Subcutaneous abdominal adipose tissue (tissue), 5 donors: Measurements from ENCODE around the gene EFCAB6.

Experiments used
- H3K27ac ChIP-seq: one replicate; pipeline ENCODE4 v1.7.0; 2013; ENCODE audit warnings: low read depth, mild to moderate bottlenecking, inconsistent platforms, low read length, moderate library complexity
- H3K27me3 ChIP-seq, 5 donors: one replicate each; pipeline ENCODE4 v1.7.0; 2013; ENCODE audit warnings: low read length in 5 of 5, inconsistent platforms in 1 of 5; ENCODE audit not compliant: control insufficient read depth in 5 of 5, insufficient read depth in 4 of 5
- H3K36me3 ChIP-seq, 5 donors: one replicate each; pipeline ENCODE4 v1.7.0; 2013; ENCODE audit warnings: low read length in 5 of 5; ENCODE audit not compliant: control insufficient read depth in 5 of 5, insufficient read depth in 5 of 5
- H3K4me1 ChIP-seq, 5 donors: one replicate each; pipeline ENCODE4 v1.7.0; 2013; ENCODE audit warnings: low read length in 5 of 5, mild to moderate bottlenecking in 3 of 5, moderate library complexity in 1 of 5; ENCODE audit not compliant: control insufficient read depth in 5 of 5, insufficient read depth in 5 of 5
- H3K4me3 ChIP-seq, 5 donors: one replicate each; pipeline ENCODE4 v1.7.0; 2013; ENCODE audit warnings: low read length in 5 of 5, low read depth in 1 of 5
- H3K9ac ChIP-seq, 5 donors: one replicate each; pipeline ENCODE4 v1.7.0; 2013; ENCODE audit warnings: low read length in 5 of 5, mild to moderate bottlenecking in 4 of 5, moderate library complexity in 3 of 5
- H3K9me3 ChIP-seq, 5 donors: one replicate each; pipeline ENCODE4 v1.7.0; 2013; ENCODE audit warnings: low read length in 5 of 5; ENCODE audit not compliant: control insufficient read depth in 5 of 5
- donor health status: healthy.
- donor health status: healthy.
- donor health status: healthy.
- donor health status: healthy.
- donor health status: healthy.

Gene EFCAB6

DNA sequence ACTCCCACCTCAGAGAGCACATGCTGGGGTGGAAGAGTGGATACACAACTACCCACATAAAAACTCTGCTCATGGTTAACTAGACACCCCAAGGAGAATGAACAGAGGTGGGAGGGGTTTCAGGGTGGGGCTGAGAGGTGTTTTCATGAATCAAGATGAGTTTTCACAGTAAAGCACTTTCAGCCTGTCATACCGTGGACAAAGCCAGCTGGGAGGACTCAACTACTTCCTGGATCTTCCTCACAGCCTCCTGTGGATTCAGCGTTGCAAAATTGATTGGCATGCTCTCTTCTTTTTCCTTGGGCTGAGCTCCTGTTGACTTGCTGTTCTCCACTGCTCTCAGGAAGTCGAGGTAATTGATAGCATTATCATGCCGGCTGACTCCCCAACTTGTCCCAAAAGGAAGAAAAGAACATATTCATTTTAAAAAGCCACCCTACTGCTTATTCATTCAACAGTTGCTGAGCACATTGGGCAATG lies 231.8 kb downstream of the EFCAB6 start:
- no peaks in the 10 kb centered on the region for H3K36me3 ChIP-seq
- H3K9ac ChIP-seq = no peak overlapping the region
- peaks cover 2 to 22% (median 16%) of the 10 kb centered on the region in 5 donors for H3K9me3 ChIP-seq
- peaks cover 0 to 3% (median 0%) of the 10 kb centered on the region in 5 donors for H3K27me3 ChIP-seq
- no peak overlapping the region for H3K27ac ChIP-seq
- no peaks in the 10 kb centered on the region for H3K4me1 ChIP-seq
- no peak overlapping the region for H3K4me3 ChIP-seq

DNA sequence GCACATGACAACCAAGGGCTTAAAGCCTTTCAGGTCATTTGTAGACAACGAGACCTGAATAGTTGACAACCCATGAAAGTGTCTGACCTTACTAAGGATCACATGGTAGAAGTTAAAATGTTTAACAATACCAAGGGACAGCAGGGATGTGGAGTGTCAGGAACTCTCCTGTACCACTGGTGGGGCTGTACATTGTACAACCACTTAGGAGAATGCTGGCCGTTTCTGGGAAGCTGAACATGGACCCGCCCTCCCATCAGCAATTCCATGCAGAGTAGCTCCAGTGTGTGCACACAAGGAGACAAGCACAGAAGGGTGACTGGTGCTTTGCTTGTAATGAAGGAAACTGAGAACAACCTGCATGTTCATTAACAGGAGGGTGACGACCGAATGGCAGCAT lies 237.4 kb downstream of the EFCAB6 start:
- no peaks in the 10 kb centered on the region for H3K4me1 ChIP-seq
- no peaks in the 10 kb centered on the region for H3K9me3 ChIP-seq
- peaks cover 0 to 8% (median 0%) of the 10 kb centered on the region in 5 donors for H3K27me3 ChIP-seq
- H3K36me3 ChIP-seq = no peaks in the 10 kb centered on the region
- H3K4me3 ChIP-seq = no peak overlapping the region
- H3K27ac ChIP-seq = no peak overlapping the region
- H3K9ac ChIP-seq = no peak overlapping the region

DNA sequence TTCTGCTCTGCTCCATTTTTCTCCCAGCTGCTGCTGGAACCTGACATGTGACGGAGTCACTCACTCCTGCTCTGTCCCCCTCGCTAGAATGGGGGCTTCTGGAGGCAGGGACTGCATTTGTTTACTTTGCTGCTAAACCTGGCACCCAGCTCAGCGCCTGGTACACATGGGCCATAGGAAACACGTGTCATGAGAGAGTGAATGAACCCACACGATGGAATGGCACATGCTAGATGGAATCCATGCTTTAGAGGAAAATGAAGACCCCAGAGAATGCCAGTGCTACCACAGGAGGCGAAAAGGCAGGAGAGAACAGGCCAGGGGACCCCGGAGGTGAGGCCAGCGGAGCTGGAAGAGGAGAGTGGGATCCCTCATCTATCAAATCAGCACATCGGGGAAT lies 239.4 kb downstream of the EFCAB6 start:
- Histone ChIP-seq H3K27me3 (peaks cover 0 to 8% (median 0%) of the 10 kb centered on the region in 5 donors), H3K27ac (no peak overlapping the region), H3K4me1 (no peaks in the 10 kb centered on the region), H3K9me3 (no peaks in the 10 kb centered on the region), H3K4me3 (no peak overlapping the region), H3K36me3 (no peaks in the 10 kb centered on the region), H3K9ac (no peak overlapping the region)

DNA sequence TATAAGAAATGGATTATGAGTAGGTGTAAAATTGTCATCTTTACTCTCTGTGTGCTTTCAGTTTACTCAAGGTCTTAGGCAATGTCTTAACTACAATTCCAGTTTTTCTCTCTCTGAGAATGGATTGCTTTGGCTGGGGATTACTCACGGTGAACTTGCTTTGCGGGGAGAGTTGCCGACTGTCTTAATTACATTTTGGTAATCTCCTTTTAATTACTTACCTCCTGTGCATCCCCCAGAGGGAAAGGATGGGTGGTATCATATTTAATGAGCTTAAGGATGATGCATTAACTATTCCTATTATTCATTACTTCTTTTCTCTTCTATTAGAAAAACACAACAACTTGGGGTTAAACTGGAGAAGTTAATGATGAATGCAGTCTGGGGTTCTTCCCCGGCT lies 240.9 kb downstream of the EFCAB6 start:
- Histone ChIP-seq H3K27me3 (peaks cover 0 to 8% (median 0%) of the 10 kb centered on the region in 5 donors), H3K4me1 (no peaks in the 10 kb centered on the region), H3K9ac (no peak overlapping the region)

DNA sequence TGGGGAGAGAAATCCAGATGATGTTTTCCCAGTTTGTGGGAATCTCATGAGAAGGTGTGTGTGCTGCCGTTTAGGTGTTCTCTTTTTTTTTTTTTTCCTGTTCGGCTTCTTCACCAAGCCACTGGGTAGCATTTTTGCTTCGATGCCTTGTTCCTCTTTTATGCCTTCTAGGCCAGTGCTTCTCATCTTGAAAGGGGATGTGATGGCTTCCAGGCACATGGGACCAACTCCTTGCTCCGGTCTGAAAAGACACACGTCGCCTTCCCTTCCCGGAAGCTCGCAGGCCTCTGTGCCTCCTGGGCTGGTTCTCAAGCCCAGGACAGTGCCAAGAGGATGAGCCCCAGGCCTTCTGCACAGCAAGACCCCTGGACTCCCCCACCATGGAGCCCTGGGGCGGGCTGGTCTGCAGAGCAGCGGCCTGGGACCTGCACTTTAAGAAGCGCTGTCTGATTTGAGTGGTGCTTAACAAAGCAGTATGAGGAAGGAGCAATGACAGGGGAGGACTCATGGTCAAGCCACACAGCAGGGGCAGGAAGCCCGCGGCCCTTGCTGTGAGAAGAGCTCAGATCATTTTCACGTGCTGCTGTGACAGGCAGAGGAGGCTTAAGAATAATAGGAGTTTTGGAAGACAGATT lies 241.5 kb downstream of the EFCAB6 start:
- H3K9ac ChIP-seq = no peak overlapping the region
- H3K4me3 ChIP-seq = no peak overlapping the region
- H3K9me3 ChIP-seq = no peaks in the 10 kb centered on the region
- H3K36me3 ChIP-seq = no peaks in the 10 kb centered on the region
- H3K27me3 ChIP-seq = peaks cover 0 to 8% (median 0%) of the 10 kb centered on the region in 5 donors
- H3K27ac ChIP-seq = no peak overlapping the region
- H3K4me1 ChIP-seq = no peaks in the 10 kb centered on the region

More for the DNA sequence above, 240.9 kb downstream of the EFCAB6 start:
- H3K36me3 ChIP-seq = no peaks in the 10 kb centered on the region
- no peaks in the 10 kb centered on the region for H3K9me3 ChIP-seq
- no peak overlapping the region for H3K4me3 ChIP-seq
- H3K27ac ChIP-seq = no peak overlapping the region

DNA sequence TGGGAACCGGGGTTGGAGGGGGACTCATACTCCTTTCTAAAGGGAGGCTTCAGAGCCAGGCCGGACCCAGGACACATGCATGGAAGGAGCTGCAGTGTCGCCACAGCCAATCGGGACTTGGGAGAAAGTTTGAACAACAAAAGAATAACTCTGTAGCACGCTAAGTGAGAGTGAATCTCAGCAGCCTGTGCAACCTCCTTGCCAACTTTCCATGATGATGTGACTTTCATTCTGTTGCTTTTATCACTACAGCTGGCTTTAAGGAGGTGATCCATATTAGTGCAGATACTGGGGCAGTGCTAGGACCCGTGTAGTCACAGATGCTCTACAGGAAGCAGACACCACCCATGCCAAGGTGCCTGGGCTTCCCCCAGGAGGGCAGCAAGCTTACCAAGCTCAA lies 243.0 kb downstream of the EFCAB6 start:
- Histone ChIP-seq H3K27ac (no peak overlapping the region), H3K4me3 (no peak overlapping the region), H3K9me3 (no peaks in the 10 kb centered on the region), H3K27me3 (peaks cover 0 to 8% (median 0%) of the 10 kb centered on the region in 5 donors), H3K9ac (no peak overlapping the region), H3K36me3 (no peaks in the 10 kb centered on the region), H3K4me1 (no peaks in the 10 kb centered on the region)

DNA sequence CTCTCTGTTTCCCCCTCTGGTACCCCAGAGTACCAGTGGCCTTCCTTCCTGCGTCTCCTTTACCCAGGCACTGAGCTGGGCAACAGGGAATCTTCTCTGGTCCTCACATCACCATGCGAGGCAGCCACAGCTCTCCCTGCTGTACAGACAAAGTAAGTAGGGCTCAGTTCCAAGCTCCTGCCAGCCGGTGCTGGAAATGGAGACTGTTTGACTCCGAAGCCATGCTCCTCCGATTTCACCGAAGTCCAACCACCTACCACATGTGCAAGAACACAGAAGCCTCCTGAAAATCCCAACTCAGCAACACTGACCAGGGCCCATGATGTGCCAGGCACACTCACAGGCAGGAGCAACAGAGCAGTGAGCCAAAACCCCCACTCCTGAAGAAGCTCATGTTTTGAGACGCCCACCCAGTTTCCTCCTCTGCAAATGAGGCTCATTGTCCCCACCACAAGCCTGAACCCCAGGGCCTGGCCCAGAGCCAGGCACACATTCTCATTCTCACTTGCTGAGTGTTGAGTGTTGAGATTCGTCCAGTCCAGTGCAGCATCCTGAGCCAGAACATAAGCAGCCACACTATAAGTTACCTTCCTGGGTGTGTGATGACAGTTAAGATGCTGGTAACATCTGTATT lies 244.3 kb downstream of the EFCAB6 start:
- H3K9ac ChIP-seq = no peak overlapping the region
- H3K27ac ChIP-seq = no peak overlapping the region
- peaks cover 0 to 8% (median 0%) of the 10 kb centered on the region in 5 donors for H3K27me3 ChIP-seq
- no peaks in the 10 kb centered on the region for H3K9me3 ChIP-seq
- H3K4me1 ChIP-seq = no peaks in the 10 kb centered on the region
- H3K36me3 ChIP-seq = no peaks in the 10 kb centered on the region
- no peak overlapping the region for H3K4me3 ChIP-seq

DNA sequence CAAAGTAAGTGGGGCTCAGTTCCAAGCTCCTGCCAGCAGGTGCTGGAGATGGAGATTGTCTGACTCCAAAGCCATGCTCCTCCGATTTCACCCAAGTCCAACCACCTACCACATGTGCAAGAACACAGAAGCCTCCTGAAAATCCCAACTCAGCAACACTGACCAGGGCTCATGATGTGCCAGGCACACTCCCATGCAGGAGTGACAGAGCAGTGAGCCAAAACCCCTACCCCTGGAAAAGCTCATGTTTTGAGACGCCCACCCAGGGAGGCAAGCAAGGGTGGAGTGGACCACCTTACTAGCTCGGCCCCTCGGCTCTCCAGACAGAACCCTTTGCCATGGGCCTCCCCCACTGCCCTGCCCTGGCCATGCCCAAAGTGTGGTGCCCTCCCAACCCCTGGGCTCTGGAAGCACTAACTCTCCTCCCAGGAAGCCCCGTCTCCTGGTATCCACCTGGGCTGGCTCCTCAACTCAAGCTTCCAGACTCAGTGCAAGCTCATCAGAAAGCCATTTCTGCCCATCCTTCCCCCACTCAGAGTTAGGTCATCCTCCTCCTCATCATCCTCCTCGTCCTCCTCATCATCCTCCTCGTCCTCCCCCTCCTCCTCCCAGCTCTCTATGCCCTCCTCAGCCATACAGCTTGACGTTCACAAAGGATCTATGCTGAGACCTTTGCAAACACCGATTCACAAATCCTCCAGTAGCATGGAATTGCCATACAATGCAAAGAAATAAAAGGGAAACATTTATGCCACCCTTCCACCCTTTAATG lies 245.4 kb downstream of the EFCAB6 start:
- Histone ChIP-seq H3K9me3 (no peaks in the 10 kb centered on the region), H3K9ac (no peak overlapping the region), H3K27ac (no peak overlapping the region), H3K4me3 (no peak overlapping the region), H3K27me3 (peaks cover 0 to 4% (median 0%) of the 10 kb centered on the region in 5 donors), H3K36me3 (no peaks in the 10 kb centered on the region), H3K4me1 (no peaks in the 10 kb centered on the region)

DNA sequence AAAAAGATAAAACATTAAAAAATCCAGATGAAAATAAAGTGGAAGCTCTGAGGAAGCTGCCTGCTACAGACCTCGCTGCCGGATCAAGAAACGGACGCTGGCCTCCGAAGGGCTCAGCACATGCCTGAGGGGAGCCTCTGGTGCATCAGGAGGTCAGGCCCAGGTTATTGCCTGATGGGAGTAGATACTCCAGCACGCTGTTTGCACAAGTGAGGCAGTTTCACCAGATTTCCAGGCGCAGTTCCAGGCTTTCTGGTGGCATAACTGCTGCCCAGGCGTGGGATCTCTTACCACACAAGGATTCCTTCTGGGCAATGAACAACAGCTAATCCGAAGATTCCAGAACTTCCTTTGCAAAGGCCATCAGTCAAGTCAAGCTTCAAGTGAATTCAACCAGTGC lies 246.1 kb downstream of the EFCAB6 start:
- Histone ChIP-seq H3K36me3 (no peaks in the 10 kb centered on the region), H3K27ac (no peak overlapping the region), H3K27me3 (peaks cover 0 to 3% (median 0%) of the 10 kb centered on the region in 5 donors), H3K9me3 (no peaks in the 10 kb centered on the region), H3K9ac (no peak overlapping the region), H3K4me1 (no peaks in the 10 kb centered on the region), H3K4me3 (no peak overlapping the region)

DNA sequence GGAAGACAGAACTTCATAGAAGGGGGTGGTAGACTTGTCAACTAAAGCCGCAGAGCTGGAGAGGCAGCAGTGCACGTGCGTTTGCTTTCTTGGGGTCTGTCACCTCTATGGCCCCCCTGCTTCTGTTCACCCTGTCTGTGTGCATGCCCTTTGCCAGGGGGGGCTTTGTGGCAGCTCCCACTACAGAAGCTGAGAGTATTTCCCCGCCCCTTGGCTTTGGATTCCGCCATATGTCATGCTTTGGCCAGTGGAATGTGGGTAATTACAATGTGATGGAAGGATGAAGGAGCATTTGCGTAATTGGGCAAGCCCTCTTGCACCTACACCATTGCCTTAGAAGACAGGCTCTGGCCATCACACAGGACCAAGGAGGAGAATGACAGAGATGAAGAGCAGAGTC lies 247.2 kb downstream of the EFCAB6 start:
- Histone ChIP-seq H3K4me1 (no peaks in the 10 kb centered on the region), H3K4me3 (no peak overlapping the region), H3K27me3 (peaks cover 0 to 3% (median 0%) of the 10 kb centered on the region in 5 donors), H3K27ac (no peak overlapping the region), H3K9me3 (no peaks in the 10 kb centered on the region), H3K36me3 (no peaks in the 10 kb centered on the region), H3K9ac (no peak overlapping the region)
